Esophagus muscularis mucosa (tissue), 4 donors: ENCODE measurements around the gene PLEKHG3. TPM values are rescaled to one million over a fixed set of nuclear protein-coding genes. Genes with fewer than 3 reads are reported as not detected.

ENCODE experiments used
- DNase-seq: peaks from one replicate; pipeline ENCODE4 v3.0.0-alpha.2; 2017; ENCODE audit errors: extremely low spot score
- H3K27ac ChIP-seq, 4 donors: fragments of 200-600 bp; sonication (generic); replicated peaks in 1 of 4; 1 replicate in 3 of 4; 2 replicates in 1 of 4; pipeline ENCODE4 v1.5.1; 2016 to 2019; ENCODE audit warnings: mild to moderate bottlenecking in 1 of 4
- H3K27me3 ChIP-seq, 4 donors: fragments of 200-600 bp; sonication (generic); one replicate each; pipeline versions ENCODE4 v1.5.1 to v1.6.0; 2016 to 2019
- H3K36me3 ChIP-seq, 4 donors: fragments of 200-600 bp; sonication (generic); one replicate each; pipeline ENCODE4 v1.5.1; 2016 to 2019
- H3K4me1 ChIP-seq, 4 donors: fragments of 200-600 bp; sonication (generic); one replicate each; pipeline ENCODE4 v1.5.1; 2016 to 2019
- H3K4me3 ChIP-seq, 4 donors: fragments of 200-600 bp; sonication (generic); 1 replicate in 2 of 4; 2 replicates in 2 of 4; pipeline ENCODE4 v1.5.1; 2016 to 2019; ENCODE audit warnings: mild to moderate bottlenecking in 4 of 4, moderate library complexity in 1 of 4
- H3K9me3 ChIP-seq, 4 donors: fragments of 200-600 bp; sonication (generic); 1 replicate in 3 of 4; 2 replicates in 1 of 4; pipeline ENCODE4 v1.5.1; 2016 to 2019
- EP300 ChIP-seq: sonication (generic); formaldehyde crosslinking; IDR thresholded peaks from one replicate; pipeline ENCODE4 v1.6.1; 2017; ENCODE audit warnings: antibody characterized with exemption
- POLR2A ChIP-seq: fragments of 450-650 bp; IDR thresholded peaks from one replicate; pipeline ENCODE4 v1.6.1; 2017; ENCODE audit warnings: antibody characterized with exemption, moderate library complexity, mild to moderate bottlenecking, low read depth
- POLR2AphosphoS5 ChIP-seq, 2 donors: sonication (generic); formaldehyde crosslinking; IDR thresholded peaks; one replicate each; pipeline ENCODE4 v1.6.1; 2017; ENCODE audit warnings: antibody characterized with exemption in 2 of 2
- WGBS: methylation state at CpG from one replicate; pipeline ENCODE4 v1.1.5; 2018; 5-methylcytosine and 5-hydroxymethylcytosine counted together
- intact Hi-C: fragments of 100-400 bp; cut with DNase I; formaldehyde crosslinking; loops from one replicate; pipeline ENCODE4 v1.15.1; 2023
- total RNA-seq, 4 donors: library from RNA; depleted of rRNA; stranded (reverse); fragments of >200 nt; gene quantifications; one replicate each; pipeline versions ENCODE4 v1.1.0 to v1.2.1, GENCODE V29; 2016
- TF ChIP-seq, protein P1 (sequence below), 3 experiments: fragments of 200-600 bp in 2 of 3; fragments of 450-650 bp in 1 of 3; sonication (generic) in 2 of 3; IDR thresholded peaks; one replicate each; pipeline ENCODE4 v1.5.1; 2017 to 2019; ENCODE audit warnings: antibody characterized with exemption in 3 of 3, mild to moderate bottlenecking in 2 of 3, moderate library complexity in 1 of 3

PLEKHG3 gene
- total RNA-seq, 4 donors from 2014 or later, result 21.7 to 66.7 (median 35.1) TPM

DNA sequence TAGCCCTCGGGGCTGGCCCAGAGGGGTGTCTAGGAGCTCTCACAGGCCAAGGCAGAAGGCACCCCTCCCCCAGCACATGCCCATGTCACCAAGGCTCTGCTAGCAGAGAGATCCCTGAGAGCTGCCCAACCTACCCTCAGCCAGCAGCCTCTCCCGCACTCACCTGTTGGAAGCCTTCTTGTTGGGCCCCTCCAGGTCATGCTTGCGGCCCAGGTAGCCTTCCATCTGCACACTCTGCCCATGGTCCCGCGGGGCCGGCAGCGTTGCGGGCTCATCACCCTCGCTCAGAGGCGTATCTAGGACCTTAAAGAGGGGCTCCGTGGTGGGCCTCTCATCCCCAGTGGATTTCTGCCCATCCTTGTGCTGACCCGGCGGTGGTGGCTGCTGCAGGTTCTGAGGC is 49.1 kb downstream of the PLEKHG3 start:
- TF ChIP-seq, protein P1, sequence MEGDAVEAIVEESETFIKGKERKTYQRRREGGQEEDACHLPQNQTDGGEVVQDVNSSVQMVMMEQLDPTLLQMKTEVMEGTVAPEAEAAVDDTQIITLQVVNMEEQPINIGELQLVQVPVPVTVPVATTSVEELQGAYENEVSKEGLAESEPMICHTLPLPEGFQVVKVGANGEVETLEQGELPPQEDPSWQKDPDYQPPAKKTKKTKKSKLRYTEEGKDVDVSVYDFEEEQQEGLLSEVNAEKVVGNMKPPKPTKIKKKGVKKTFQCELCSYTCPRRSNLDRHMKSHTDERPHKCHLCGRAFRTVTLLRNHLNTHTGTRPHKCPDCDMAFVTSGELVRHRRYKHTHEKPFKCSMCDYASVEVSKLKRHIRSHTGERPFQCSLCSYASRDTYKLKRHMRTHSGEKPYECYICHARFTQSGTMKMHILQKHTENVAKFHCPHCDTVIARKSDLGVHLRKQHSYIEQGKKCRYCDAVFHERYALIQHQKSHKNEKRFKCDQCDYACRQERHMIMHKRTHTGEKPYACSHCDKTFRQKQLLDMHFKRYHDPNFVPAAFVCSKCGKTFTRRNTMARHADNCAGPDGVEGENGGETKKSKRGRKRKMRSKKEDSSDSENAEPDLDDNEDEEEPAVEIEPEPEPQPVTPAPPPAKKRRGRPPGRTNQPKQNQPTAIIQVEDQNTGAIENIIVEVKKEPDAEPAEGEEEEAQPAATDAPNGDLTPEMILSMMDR (IDR thresholded peaks at IDR 0.05), result no peak
- TF ChIP-seq POLR2A, result no peak
- no peak for TF ChIP-seq POLR2AphosphoS5 (IDR thresholded peaks at IDR 0.05)
- TF ChIP-seq EP300, result no peak
- Histone ChIP-seq H3K4me3 (no peak overlapping the region), H3K4me1 (peaks cover 10 to 15% (median 13%) of the 10 kb centered on the region in 4 donors), H3K27me3 (peaks cover 0 to 12% (median 0%) of the 10 kb centered on the region in 4 donors), H3K9me3 (no peaks in the 10 kb centered on the region), H3K27ac (no peak overlapping the region), H3K36me3 (peaks cover 0 to 21% (median 12%) of the 10 kb centered on the region in 4 donors)
- intact Hi-C loops, result no loop called here
- DNase-seq, result no peak
- WGBS, result 90% methylated on average over 11 of the region's 13 CpGs

DNA sequence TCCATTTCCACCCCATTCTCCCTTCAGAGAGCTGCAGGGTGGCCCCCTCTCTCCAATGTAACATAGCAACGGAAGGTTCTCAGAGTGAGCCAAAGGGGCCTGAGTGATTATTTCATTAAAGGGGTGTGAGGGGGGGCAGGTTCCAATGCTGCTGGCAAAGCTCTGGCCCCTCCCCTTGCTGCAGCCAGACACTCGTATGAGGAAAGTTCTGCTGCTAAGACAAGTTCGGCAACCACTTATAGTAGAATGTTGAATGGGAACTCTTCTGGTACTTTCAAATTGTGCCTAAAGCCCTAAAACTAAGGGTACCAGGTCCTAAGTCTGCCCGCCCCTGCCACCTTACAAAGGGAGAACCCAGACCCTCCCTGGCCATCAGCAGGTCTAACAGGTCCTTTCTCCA is 49.8 kb downstream of the PLEKHG3 start:
- Histone ChIP-seq H3K27me3 (peaks cover 0 to 12% (median 0%) of the 10 kb centered on the region in 4 donors), H3K27ac (no peak overlapping the region), H3K9me3 (no peaks in the 10 kb centered on the region), H3K36me3 (peaks cover 0 to 15% (median 10%) of the 10 kb centered on the region in 4 donors), H3K4me3 (no peak overlapping the region), H3K4me1 (peaks cover 16 to 21% (median 19%) of the 10 kb centered on the region in 4 donors)
- WGBS, result 80% methylated on average over 3 of the region's 4 CpGs
- intact Hi-C loops, result no loop called here
- TF ChIP-seq POLR2A, result no peak
- TF ChIP-seq EP300, result no peak
- TF ChIP-seq POLR2AphosphoS5 (IDR thresholded peaks at IDR 0.05), result no peak
- TF ChIP-seq, protein P1 (IDR thresholded peaks at IDR 0.05), result no peak
- DNase-seq, result no peak

DNA sequence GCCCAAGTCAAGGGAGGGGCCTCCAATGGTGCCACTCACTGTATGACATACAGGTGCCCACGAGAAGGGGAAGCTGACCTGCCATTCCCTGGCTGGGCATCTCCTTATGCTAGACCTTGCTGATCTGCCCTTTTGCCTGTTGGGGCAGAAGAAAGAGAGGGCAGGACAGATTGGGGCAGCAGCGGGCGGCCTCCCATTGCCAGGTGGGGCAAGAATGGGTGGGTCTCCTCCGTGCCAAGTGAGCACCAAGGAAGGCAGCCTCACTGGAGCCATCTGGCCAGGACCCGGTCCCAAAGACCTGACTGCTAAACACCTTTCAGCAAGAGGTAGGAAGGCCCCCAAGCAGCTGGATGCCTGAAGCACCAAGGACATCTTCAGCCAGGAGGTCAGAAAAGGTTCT is 50.5 kb downstream of the PLEKHG3 start:
- WGBS, result 87% methylated on average over 3 of the region's 5 CpGs
- Histone ChIP-seq H3K4me3 (no peak overlapping the region), H3K27me3 (peaks cover 0 to 12% (median 0%) of the 10 kb centered on the region in 4 donors), H3K9me3 (no peaks in the 10 kb centered on the region), H3K36me3 (peaks cover 0 to 8% (median 3%) of the 10 kb centered on the region in 4 donors), H3K4me1 (peaks cover 19 to 27% (median 24%) of the 10 kb centered on the region in 4 donors), H3K27ac (no peak overlapping the region)
- intact Hi-C loops, result no loop called here
- TF ChIP-seq, protein P1 (IDR thresholded peaks at IDR 0.05), result no peak
- TF ChIP-seq POLR2A, result no peak
- no peak for TF ChIP-seq EP300
- TF ChIP-seq POLR2AphosphoS5 (IDR thresholded peaks at IDR 0.05), result no peak
- DNase-seq, result no peak

DNA sequence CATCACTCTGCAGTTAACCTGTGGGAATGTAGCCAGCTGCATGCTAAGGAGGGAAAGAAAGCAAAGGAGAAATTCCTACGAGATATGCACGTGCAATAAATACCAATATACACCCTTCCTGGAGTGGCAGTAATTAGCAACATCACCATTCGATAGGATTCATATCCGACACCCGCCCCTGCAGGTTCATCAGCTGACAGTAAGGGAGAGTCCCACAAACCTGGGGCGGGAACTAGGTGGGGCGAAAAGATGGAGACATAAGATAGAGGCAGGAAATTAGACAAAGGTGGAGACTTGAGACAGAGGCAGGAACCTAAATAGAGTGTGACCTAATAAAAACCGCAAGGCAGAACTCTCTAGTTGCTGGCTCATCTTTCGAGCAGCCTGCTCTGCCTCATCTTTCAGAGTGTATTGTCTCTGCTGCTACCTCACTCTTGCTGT is 51.6 kb downstream of the PLEKHG3 start:
- no peaks in the 10 kb centered on the region for H3K9me3 ChIP-seq
- WGBS, result 78% methylated on average over 9 of the region's 9 CpGs
- H3K27ac ChIP-seq, result no peak overlapping the region
- H3K4me1 ChIP-seq, result peaks cover 19 to 31% (median 26%) of the 10 kb centered on the region in 4 donors
- DNase-seq, result no peak
- intact Hi-C loops, result no loop called here
- peaks cover 0 to 4% (median 0%) of the 10 kb centered on the region in 4 donors for H3K36me3 ChIP-seq
- TF ChIP-seq, protein P1 (IDR thresholded peaks at IDR 0.05), result no peak
- no peak for TF ChIP-seq EP300
- TF ChIP-seq POLR2A, result no peak
- no peak overlapping the region for H3K4me3 ChIP-seq
- H3K27me3 ChIP-seq, result peaks cover 0 to 12% (median 0%) of the 10 kb centered on the region in 4 donors

DNA sequence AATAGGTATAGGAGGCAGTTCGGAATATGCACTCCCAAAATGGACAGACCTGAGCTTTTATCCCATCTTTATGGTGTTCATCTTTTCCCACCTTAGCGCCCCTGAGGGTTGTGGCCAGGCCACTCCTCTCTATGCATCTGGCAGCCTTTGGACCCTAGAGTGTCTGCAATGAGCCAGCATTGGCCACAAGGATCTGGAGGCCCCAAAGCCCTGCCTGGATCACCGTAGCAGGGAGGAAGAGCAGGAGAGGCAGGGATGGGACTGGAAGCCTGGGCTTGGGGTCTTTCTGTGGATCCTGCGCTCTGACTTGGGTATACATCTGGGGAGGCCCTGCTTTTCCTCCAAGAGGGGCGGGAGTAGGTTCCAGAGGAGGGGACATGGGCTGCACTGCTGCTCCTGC is 52.5 kb downstream of the PLEKHG3 start:
- no peaks in the 10 kb centered on the region for H3K9me3 ChIP-seq
- TF ChIP-seq EP300, result no peak
- no peak for TF ChIP-seq POLR2AphosphoS5 (IDR thresholded peaks at IDR 0.05)
- no peak for TF ChIP-seq POLR2A
- TF ChIP-seq, protein P1 (IDR thresholded peaks at IDR 0.05), result no peak
- H3K4me1 ChIP-seq, result peaks cover 28 to 40% (median 35%) of the 10 kb centered on the region in 4 donors
- intact Hi-C loops, result no loop called here
- peaks cover 0 to 12% (median 0%) of the 10 kb centered on the region in 4 donors for H3K27me3 ChIP-seq
- no peak overlapping the region for H3K27ac ChIP-seq
- no peaks in the 10 kb centered on the region for H3K36me3 ChIP-seq
- DNase-seq, result no peak
- H3K4me3 ChIP-seq, result no peak overlapping the region
- WGBS, result 89% methylated on average over 5 of the region's 5 CpGs
